Cardiac fibroblast (primary cell): ENCODE data around the gene KATNB1.
"Not testable (repeated sequence)": the region's sequence is repeated elsewhere in the genome, so short reads cannot be mapped to it uniquely, and the experiment has no call there.

Source experiments
- DNase-seq, 2 donors: peaks; one replicate each; pipeline versions ENCODE4 v3.0.0 to v3.0.0-alpha.2; 2010; ENCODE audit warnings: low read depth in 2 of 2
- H3K4me3 ChIP-seq, 2 donors: replicated peaks in 1 of 2; 1 replicate in 1 of 2; 2 replicates in 1 of 2; pipeline ENCODE4 v1.5.1; 2011; ENCODE audit warnings: low read depth in 2 of 2, low read length in 2 of 2, mild to moderate bottlenecking in 2 of 2, moderate library complexity in 1 of 2
- CTCF ChIP-seq: IDR thresholded peaks from one replicate; pipeline ENCODE4 v1.5.1; 2011; ENCODE audit warnings: low read depth, mild to moderate bottlenecking, low read length, inconsistent platforms

Gene KATNB1

GRCh38 chr16:57708168-57708567, 27.4 kb upstream of the KATNB1 start:
- H3K4me3 ChIP-seq = no peak overlapping the region
- TF ChIP-seq CTCF = no peak
- no peak for DNase-seq

DNA sequence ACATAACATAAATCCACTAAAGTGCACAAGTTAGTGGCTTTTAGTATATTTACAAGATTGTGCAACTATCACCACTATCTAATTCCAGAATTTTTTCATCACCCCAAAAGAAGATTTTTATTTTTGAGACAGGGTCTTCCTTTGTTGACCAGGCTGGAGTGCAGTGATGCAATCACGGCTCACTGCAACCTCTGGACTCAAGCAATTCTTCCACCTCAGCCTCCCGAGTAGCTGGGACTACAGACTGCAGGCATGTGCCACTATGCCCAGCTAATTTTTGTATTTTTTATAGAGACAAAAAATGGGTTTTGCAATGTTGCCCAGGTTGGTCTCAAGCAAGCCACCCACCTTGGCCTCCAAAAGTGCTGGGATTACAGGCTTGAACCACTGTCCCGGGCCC, 25.9 kb upstream of the KATNB1 start:
- TF ChIP-seq CTCF = no peak
- DNase-seq = no peak
- H3K4me3 ChIP-seq = no peak overlapping the region

DNA sequence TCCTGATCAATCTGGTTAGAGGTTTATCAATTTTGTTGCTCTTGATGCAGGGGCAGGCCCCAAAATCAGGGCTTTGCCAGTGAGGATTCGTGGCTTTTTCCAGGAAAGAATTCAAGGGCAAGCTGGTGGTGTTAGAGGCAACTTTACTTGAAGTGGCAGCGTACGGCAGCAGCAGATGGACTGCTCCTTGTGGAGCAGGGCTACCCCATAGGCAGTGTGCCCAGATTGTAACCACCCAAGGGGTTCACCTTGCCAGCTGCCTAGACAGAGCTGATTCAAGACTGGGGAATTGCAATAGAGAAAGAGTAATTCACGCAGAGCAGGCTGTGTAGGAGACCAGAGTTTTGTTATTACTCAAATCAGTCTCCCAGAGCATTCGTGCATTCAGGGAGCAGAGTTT, 24.2 kb upstream of the KATNB1 start:
- no peak for TF ChIP-seq CTCF
- no peak for DNase-seq
- H3K4me3 ChIP-seq = no peak overlapping the region

DNA sequence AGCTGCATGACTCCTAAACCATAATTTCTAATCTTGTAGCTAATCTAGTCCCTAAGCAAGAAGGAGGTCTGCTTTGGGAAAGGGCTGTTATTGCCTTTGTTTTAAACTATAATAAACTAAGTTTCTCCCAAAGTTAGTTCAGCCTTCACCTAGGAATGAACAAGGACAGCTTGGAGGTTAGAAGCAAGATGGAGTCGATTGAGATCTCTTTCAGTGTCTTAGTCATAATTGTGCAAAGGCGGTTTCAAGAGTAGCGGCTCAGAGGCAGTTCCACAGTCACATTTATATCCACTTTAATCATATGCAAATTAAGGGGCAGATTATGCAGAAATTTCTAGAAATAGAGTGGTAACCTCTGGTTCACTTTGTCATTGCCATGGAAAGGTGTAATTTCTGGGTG, 23.6 kb upstream of the KATNB1 start:
- H3K4me3 ChIP-seq = no peak overlapping the region
- TF ChIP-seq CTCF = no peak
- no peak for DNase-seq

DNA sequence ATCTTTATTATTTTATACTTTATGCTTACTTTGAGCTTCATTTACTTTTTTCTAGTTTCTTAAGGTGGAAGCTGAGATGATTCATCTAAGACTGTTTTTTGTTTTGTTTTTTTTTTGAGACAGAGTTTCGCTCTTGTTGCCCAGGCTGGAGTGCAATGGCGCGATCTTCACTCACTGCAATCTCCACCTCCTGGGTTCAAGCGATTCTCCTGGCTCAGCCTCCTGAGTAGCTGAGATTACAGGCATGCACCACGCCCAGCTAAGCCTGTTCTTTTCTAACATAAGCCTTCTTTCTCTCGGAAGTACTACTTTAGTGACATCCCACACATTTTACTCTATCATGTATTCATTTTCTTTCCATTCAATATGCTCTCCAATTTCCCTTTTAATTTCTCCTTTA, 23.0 kb upstream of the KATNB1 start:
- not testable (repeated sequence) for DNase-seq, H3K4me3 ChIP-seq

DNA sequence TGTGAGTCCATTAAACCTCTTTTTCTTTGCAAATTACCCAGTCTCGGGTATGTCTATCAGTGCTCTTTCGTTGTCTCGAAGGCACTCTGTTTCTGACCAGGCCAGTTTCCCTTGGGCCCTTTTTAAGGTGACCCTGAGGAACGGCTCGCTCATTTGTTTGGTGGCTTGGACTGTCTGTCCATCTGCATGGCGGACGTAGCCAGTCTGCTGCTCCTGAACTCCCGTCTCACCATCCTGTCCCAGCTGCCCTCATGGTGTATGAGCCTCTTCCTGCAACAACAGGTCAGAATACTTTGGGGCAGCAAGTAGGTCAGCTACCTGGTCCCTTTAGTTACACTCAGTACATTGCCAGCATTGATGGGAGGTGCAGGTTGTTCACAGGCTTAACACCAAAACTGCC, 22.0 kb upstream of the KATNB1 start:
- DNase-seq = no peak
- H3K4me3 ChIP-seq = no peak overlapping the region
- TF ChIP-seq CTCF = no peak

DNA sequence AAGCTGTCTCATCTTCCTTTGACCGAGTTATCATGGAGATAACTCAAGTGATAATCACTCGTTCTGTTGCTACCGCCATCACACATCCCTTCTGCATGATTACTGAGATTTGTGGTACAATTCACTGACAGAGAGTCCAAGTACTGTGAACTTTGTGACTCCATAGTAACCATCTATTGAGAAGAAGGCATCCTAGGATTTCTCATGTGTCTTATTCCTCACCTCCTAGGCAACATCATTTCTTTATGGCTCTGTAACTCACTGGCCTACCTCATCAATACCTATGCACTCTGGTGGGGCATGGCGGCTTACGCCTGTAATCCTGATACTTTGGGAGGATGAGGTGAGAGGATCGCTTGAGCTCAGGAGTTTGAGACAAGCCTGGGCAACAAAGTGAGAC, 21.5 kb upstream of the KATNB1 start:
- TF ChIP-seq CTCF = no peak
- DNase-seq = no peak
- no peak overlapping the region for H3K4me3 ChIP-seq
